A673 (cell line): Measurements from ENCODE around the gene RACGAP1. TPM values are rescaled to one million over a fixed set of nuclear protein-coding genes. Genes with fewer than 3 reads are reported as not detected.

Source experiments
- BruUV-seq: library from RNA; stranded (reverse); fragments of 400-500 nt; replicated peaks from 2 replicates; lab custom pipeline; 2021; lab: Mats Ljungman, UMichigan
- CTCF ChIA-PET: fragments of 300-600 bp; sonication (Branson Sonifier 250); formaldehyde crosslinking; loops from one replicate; lab custom pipeline; 2022; ENCODE audit warnings: antibody characterized with exemption; lab: Charles Lee
- POLR2A ChIA-PET: fragments of 300-600 bp; sonication (Branson Sonifier 250); formaldehyde crosslinking; loops from one replicate; lab custom pipeline; 2022; ENCODE audit warnings: antibody characterized with exemption; ENCODE audit not compliant: low non-redundant PET; lab: Charles Lee
- DNase-seq: peaks from one replicate; pipeline ENCODE4 v3.0.0-alpha.2; 2015; ENCODE audit warnings: low spot score
- H3K27ac ChIP-seq: fragments of 200-600 bp; sonication (generic); 2 replicates; pipeline ENCODE4 v1.5.1; 2016; ENCODE audit warnings: mixed run types, low read depth, mild to moderate bottlenecking, mixed read lengths, antibody characterized with exemption, low read length; ENCODE audit not compliant: poor library complexity, severe bottlenecking
- H3K27me3 ChIP-seq: fragments of 200-600 bp; sonication (generic); replicated peaks from 2 replicates; pipeline ENCODE4 v1.6.1; 2017; ENCODE audit warnings: mixed run types, low read depth, mild to moderate bottlenecking, mixed read lengths, antibody characterized with exemption, low read length; ENCODE audit not compliant: insufficient read depth, poor library complexity
- H3K36me3 ChIP-seq: fragments of 200-600 bp; sonication (generic); 2 replicates; pipeline ENCODE4 v1.6.1; 2016; ENCODE audit warnings: mixed run types, mild to moderate bottlenecking, mixed read lengths, antibody characterized with exemption, low read length; ENCODE audit not compliant: insufficient read depth, poor library complexity, severe bottlenecking
- H3K4me1 ChIP-seq: fragments of 200-600 bp; sonication (generic); 2 replicates; pipeline ENCODE4 v1.6.1; 2017; ENCODE audit warnings: mixed run types, mild to moderate bottlenecking, mixed read lengths, antibody characterized with exemption, low read length; ENCODE audit not compliant: insufficient read depth, poor library complexity, severe bottlenecking
- H3K4me3 ChIP-seq: fragments of 200-600 bp; sonication (generic); 2 replicates; pipeline ENCODE4 v1.5.1; 2016; ENCODE audit warnings: low read depth, mixed run types, mild to moderate bottlenecking, mixed read lengths, low read length; ENCODE audit not compliant: poor library complexity, severe bottlenecking
- H3K9me3 ChIP-seq: fragments of 200-600 bp; sonication (generic); 2 replicates; pipeline ENCODE4 v1.6.1; 2016; ENCODE audit warnings: mixed run types, low read depth, mild to moderate bottlenecking, mixed read lengths, antibody characterized with exemption, low read length; ENCODE audit not compliant: poor library complexity, severe bottlenecking
- EZH2 ChIP-seq: fragments of 200-600 bp; sonication (generic); IDR thresholded peaks from 2 replicates; pipeline ENCODE4 v1.6.1; 2017; ENCODE audit warnings: borderline replicate concordance, low read depth, mild to moderate bottlenecking, mixed read lengths, antibody characterized with exemption, low read length; ENCODE audit not compliant: poor library complexity, severe bottlenecking
- intact Hi-C: fragments of 100-400 bp; cut with micrococcal nuclease; formaldehyde crosslinking; loops from one replicate; pipeline ENCODE4 v1.10.0; 2022; ENCODE audit not compliant: unreplicated experiment
- total RNA-seq: library from RNA; stranded (reverse); gene quantifications from 2 replicates; pipeline ENCODE4 v1.2.3, GENCODE V29; 2021
- TF ChIP-seq, protein P1 (sequence below): fragments of 300-800, 200-600 bp; sonication (generic); conservative IDR thresholded peaks from 2 replicates; pipeline ENCODE4 v1.5.1; 2017; ENCODE audit warnings: low read depth, mild to moderate bottlenecking, antibody characterized with exemption, low read length, moderate library complexity, mixed read lengths

The RACGAP1 gene
- total RNA-seq, 1 experiment from 2014 or later: 173 TPM

DNA sequence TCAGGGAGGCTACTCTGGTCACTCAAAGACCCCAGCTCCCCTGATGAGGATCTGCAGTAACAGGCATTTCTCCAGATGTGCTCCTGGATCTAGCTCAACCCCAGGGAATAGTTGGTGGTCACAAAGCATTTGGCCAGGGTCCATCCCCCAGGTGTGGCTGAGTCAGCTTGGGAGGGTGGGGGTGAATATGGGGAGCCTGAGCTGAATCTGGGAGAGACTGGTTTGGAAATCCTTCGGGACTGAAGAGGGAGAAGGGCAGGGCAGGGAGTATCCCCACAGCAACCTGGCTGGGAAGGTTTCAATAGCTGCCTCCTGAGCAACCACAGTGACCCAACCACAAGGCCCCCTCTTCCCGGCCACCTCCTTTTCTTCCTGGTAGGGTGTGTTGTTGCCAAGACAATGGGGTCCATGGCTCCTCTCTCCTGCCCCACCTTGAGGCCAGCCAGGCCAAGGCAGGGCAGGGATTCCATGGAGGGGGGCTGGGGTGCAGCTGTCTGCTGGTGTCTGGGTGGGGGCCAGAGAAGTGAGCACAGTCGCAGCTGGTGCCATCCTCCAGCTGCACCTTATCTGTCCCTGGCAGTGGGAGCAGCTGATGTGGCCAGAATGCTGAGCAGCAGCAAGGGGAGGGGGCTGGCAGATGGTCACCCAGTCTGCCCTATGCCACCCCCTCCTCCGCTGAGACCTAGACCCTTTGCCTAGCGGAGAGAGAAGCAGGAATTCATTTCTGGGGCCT lies 37.6 kb upstream of the RACGAP1 start:
- Histone ChIP-seq H3K27ac (no peak overlapping the region), H3K9me3 (no peaks in the 10 kb centered on the region), H3K27me3 (no peaks in the 10 kb centered on the region), H3K4me1 (no peaks in the 10 kb centered on the region), H3K4me3 (no peak overlapping the region), H3K36me3 (no peaks in the 10 kb centered on the region)
- DNase-seq: no peak
- intact Hi-C loops: no loop called here
- TF ChIP-seq, protein P1, sequence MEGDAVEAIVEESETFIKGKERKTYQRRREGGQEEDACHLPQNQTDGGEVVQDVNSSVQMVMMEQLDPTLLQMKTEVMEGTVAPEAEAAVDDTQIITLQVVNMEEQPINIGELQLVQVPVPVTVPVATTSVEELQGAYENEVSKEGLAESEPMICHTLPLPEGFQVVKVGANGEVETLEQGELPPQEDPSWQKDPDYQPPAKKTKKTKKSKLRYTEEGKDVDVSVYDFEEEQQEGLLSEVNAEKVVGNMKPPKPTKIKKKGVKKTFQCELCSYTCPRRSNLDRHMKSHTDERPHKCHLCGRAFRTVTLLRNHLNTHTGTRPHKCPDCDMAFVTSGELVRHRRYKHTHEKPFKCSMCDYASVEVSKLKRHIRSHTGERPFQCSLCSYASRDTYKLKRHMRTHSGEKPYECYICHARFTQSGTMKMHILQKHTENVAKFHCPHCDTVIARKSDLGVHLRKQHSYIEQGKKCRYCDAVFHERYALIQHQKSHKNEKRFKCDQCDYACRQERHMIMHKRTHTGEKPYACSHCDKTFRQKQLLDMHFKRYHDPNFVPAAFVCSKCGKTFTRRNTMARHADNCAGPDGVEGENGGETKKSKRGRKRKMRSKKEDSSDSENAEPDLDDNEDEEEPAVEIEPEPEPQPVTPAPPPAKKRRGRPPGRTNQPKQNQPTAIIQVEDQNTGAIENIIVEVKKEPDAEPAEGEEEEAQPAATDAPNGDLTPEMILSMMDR: no peak
- no peak for TF ChIP-seq EZH2
- ChIA-PET POLR2A (no interaction called here), CTCF (interaction anchor here (1.0 kb wide), 1 partner anchor 96 kb away, joined by 3 read pairs; no protein-coding TSS in a partner anchor)
- BruUV-seq: no TSS peak

DNA sequence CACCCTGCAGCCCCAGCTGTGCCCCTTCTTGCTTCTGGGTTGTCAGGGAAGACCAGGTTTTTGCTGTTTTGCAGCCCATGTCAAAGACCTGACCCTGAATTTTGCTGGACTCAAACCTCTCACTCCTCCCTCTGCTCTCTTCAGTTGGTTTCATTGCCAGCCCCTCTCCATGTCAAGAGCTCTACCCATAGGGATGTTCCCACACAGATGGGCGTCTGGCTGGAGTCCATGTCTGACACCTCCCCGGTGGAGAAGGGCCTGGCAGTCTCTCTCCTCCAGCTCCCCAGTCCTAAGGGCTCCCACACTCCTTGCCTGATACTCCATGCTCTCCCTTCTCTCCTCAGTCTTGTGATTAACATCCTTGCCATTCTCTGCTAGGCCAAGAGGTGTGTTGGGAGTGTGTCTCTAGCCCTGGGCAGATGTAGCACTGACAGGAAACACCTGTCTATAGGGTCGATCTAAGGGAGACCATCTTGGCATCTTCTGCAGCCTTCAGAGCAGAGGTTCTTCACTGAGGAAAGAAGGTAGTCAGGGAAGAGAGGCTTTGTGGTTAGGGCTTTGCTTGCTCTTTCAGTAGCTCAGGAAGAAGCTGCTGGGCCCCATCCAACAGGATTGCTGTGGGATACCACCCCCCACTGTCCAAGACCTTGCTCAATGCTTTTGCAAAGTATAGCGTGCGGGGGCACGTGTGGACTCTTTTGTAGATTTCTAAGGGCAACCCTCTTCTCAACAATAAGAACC lies 36.8 kb upstream of the RACGAP1 start:
- no peak for DNase-seq
- H3K9me3 ChIP-seq: no peaks in the 10 kb centered on the region
- H3K4me1 ChIP-seq: peaks cover under 1% of the 10 kb centered on the region
- H3K36me3 ChIP-seq: no peaks in the 10 kb centered on the region
- intact Hi-C loops: no loop called here
- TF ChIP-seq EZH2: no peak
- TF ChIP-seq, protein P1: no peak
- CTCF ChIA-PET: interaction anchor here (1.0 to 1.3 kb wide), 2 partner anchors 8 to 95 kb away, joined by 3 to 5 read pairs; no protein-coding TSS in a partner anchor
- H3K27me3 ChIP-seq: no peaks in the 10 kb centered on the region
- POLR2A ChIA-PET: no interaction called here
- no TSS peak for BruUV-seq
- H3K27ac ChIP-seq: no peak overlapping the region
- H3K4me3 ChIP-seq: no peak overlapping the region

DNA sequence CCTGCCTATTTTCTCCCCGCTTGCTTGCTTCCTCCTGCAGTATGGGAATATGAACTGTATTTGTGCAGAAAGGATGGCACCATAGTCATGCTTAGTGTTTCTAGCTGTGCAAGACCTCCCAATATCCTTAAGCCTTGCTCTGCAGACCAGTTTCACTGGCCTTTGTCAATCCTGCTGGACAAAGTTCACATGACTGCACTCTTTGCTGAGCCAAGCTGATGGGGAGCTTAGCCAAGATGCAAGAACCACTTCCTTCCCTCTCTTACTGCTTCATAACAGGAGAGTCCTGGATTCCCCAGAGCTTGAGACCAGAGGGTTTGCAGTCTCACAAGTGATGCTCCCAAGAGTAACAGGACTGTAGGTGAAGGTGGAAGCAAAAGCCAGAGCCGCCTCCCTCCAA lies 35.9 kb upstream of the RACGAP1 start:
- POLR2A ChIA-PET: no interaction called here
- Histone ChIP-seq H3K9me3 (no peaks in the 10 kb centered on the region), H3K27ac (no peak overlapping the region), H3K4me1 (peaks cover 10% of the 10 kb centered on the region), H3K36me3 (no peaks in the 10 kb centered on the region), H3K27me3 (peaks cover 4% of the 10 kb centered on the region), H3K4me3 (no peak overlapping the region)
- DNase-seq: no peak
- no peak for TF ChIP-seq EZH2
- TF ChIP-seq, protein P1: no peak
- CTCF ChIA-PET: interaction anchor here (1.3 kb wide), 1 partner anchor 9 kb away, joined by 5 read pairs; no protein-coding TSS in a partner anchor
- no TSS peak for BruUV-seq
- intact Hi-C loops: no loop called here
